DMS 273 (cell line): Measurements from ENCODE around the gene ULK2.
"Not testable (repeated sequence)": the region's sequence is repeated elsewhere in the genome, so short reads cannot be mapped to it uniquely, and the experiment has no call there.

Experiments used
- DNase-seq: peaks from one replicate; lab custom pipeline; 2025; ENCODE audit not compliant: unreplicated experiment; lab: John Stamatoyannopoulos, UW

Gene ULK2

DNA sequence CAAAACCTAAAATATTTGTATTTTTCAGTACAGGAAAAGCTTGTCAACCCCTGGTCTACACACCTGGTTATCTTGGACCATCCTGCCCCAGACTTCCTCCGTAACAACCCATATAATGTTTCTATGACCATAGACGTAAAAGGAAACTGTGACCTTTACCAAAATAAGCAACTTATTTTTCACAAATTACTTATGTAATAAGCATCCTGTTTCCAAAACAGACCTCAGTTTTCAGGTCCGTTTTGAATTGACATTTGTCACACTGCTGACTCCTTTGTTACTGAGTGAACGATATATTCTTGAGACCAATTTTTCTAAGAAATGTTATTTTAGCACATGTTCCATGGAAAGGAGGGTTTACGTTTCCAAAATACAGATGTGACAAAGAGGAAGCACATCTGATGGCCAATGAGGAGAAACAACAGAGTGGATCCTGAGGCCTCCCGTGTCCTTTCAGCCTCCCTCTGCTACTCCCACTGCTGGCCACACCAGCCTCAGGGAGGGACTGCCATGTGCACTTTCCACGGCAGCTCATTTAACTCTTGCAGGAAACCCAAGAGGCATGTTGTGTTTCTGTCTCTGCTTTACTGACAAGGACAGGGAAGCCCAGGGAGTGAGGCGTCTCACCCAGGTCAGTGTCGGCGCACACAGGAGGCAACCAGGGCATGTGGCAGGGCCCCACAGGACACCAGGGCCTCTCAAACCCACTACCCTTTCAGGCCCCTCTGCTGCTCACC, 99.5 kb downstream of the ULK2 start:
- no peak for DNase-seq

DNA sequence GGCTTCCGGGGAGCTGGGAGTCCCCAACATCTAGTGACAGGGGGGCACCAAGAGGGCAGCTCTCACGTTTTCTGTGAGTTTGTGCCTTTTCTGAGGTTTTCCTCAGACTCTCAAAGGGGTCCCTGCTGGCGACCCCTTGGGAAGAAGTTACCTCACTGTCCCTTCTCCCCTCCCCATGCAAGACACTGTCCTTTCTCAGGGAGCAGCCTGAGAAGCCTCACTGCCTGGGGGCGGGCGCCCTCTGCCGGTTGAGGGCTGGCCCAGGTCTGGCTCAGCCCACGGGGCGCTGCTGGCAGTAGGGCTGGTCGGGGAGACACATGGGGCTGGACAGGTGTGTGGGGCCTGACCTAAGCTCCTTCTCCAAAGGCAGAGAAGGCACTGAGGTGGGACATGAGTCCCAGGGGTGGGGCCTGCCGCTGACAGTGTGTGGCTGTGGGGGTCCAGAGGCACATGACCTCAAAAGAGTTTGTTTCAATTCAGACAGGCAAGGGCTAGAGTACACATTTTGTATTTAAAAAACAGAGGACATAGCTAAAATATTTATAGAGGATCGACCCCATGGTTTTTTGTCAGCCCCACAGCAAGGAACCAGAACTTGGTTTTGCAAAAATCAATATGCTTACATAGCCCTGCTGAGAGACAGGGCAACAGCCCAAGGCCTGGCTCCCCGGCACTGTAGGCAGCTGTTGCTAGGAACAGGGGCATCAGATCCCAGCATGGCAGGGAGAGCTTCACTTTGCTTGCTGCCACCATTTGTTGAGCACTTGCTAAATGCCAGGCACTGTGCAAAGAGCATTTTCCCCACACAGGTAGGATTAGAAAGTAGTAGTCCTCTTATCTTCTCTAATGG, 101.1 kb downstream of the ULK2 start:
- DNase-seq, result peak; percentile 82

DNA sequence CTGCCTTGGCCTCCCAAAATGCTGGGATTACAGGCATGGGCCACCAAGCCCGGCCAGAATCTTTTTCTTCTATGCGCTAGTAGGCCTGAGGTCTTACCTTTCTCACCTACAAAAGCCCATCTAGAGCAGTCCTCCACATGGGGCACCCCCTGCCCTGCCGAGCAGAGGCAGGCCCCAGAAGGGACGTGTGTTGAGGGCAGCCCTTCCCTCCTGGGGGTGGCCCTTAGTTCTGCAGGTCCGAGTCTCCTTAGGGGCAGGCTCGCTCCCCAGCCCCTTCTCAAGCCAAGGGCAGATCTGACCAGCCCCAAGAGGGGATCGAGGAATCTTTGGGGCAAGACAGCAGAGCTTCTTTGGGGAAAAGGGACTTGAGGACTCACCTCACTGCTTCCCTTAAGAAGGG, 101.7 kb downstream of the ULK2 start:
- DNase-seq, result no peak

DNA sequence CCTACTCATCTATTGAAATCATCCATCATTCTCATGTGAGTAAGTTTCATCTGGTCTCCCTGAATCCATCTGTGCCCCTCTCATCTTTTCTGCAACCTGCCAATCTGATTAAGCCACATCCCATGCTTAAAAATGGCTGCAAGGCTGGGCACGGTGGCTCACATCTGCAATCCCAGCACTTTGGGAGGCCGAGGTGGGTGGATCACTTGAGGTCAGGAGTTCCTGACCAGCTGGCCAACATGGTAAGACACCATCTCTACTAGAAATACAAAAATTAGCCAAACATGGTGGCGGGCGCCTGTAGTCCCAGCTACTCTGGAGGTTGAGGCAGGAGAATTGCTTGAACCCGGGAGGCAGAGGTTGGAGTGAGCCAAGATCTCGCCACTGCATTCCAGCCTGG, 103.7 kb downstream of the ULK2 start:
- DNase-seq, result not testable (repeated sequence)

DNA sequence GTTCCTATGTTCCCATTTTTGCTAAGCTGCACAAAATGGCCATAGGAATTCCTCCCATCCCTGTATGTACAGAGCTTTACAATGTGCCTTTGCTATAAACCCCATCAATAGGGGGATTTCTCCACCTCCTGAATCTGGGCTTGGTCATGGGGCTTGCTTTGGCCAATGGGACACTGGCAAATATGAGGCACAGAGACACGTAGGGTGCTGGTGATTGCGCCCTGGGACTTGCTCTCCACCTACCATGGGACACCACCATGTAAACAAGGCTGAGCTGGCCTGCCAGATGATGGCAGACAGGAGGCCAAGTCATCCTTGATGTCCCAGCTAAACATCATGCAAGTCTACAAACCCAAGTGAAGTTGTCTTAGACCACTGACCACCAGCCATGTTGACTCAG, 104.3 kb downstream of the ULK2 start:
- no peak for DNase-seq

DNA sequence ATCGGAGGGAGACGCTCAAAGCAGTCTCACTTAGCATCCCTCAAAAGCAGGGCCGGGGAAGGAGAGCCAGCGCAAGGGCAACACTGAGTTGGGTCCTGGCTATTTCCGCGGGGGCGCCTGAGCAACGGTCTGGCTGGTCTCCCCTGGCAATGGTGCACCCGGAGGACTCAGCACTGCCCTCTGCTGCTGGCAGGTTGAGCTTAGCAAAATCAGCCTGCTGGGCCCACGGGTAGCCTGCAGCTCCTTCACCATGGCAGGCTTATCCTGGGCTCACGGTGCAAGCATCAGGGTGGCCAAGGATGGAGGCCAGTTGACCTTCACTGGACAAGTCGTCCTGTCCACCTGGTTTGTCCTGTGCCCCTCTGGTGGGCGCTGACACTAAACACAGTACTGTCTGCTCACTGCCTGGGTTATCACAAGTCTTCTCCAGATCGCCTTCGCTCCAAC, 105.2 kb downstream of the ULK2 start:
- DNase-seq, result peak; percentile 76

DNA sequence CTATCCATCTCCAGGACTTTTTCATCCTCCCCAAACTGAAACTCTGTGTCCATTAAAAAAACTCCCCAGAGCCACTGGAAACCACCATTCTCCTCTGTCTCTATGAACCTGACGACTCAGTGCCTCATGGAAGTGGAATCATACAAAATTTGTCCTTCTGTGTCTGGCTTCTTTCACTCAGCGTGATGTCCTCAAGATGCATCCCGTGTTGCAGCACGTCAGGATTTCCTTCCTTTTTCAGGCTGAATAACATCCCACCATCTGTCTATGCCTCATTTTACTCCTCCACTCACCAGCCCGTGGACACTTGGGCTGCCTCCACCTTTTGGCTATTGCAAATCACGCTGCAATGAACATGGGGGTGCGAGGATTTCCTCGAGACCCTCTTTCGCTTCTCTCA, 107.0 kb downstream of the ULK2 start:
- no peak for DNase-seq

DNA sequence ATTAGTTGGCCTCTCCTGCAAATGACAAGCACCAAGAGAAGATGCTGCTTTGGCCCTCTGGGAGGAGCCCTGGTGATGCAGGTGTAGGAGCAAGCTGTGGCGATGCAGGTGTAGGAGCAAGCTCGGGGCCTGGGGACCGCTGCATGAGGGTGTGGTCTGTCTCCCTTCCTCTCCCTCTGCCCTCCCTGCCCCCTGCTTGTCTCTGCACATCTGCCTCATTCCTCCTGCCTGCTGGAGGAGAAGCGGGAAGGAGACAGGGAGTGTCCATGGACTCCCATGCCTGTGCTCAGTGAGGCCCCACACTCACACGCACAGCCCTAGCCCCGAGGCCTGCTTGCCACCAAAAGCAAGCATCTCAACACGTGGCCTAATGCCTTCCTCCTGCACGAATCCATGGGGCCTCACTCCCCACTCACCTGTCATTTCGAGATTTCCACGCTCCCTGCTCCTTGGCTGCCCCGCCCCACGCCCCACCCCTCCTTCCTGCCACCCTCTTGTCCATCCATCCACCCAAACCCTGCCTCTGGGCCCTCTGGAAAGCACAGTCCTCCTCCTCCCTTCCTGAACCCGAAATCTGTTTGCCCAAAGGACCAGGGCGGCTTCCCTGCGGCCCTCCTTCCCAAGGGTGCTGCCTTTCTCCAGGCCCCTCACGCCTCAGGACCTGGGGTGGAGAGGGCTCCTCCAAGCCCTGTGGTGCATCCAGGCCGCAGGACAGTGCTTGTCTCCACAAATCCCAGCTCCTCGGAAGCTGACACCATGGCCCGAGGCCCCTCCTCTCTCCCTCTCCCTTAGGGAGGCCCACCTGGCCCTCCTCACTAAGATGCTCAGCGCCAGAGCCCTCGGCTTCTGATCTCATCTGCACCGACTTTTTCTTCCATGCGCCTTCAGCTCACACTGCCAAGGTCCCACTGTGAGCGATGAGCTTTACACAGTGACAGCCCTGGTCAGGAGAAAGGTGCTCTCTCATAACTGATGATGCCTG, 107.9 kb downstream of the ULK2 start:
- DNase-seq, result no peak

DNA sequence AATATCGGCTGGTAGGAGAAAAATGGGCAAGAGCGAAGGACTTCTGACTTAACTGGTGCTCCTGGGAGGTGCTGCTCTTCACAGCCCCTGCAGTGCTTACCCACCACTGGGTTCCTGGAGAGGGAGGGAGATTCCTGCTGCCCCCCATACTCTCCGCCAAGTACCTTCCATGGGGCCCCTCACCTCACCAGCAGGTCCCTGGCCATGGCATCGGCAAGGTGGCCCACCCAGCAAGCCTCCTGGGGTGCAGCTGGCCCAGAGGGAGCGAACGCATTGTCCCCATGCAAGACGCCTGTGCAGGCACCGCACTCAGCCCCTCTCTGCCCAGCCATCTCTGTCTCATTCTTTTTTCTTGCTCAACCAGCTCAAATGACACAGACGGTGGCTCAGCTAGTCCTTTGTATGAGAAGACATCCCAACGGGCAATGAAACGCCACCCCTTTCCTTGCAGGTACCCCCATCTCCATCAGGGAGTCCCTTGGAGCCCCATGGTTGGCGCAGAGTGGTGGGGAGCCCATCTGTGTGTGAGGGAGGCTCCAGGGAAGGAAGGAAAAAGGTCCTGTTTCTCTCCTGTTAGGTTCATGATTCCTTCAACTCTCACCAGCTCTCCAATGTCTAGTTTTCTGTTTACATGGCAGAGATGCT, 110.1 kb downstream of the ULK2 start:
- DNase-seq, result no peak

DNA sequence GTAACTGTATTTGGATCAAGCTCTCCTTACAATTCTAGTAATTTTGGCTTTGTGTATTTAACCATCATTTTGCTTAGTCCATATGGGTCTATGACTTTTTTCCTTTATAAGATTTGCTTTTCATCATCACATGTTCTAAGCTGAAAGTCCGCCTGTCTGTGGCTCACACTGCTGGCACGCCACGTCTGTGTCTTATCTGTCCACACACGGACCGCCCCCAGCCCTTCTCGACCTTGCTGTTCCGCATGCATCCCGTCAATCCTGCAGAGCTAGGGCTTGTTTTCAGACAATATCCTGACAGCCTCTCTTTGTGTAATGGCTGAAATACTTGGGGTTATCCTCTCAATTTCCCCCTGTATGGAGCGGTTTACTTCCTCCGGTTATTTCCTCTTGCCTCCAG, 111.2 kb downstream of the ULK2 start:
- DNase-seq, result no peak

DNA sequence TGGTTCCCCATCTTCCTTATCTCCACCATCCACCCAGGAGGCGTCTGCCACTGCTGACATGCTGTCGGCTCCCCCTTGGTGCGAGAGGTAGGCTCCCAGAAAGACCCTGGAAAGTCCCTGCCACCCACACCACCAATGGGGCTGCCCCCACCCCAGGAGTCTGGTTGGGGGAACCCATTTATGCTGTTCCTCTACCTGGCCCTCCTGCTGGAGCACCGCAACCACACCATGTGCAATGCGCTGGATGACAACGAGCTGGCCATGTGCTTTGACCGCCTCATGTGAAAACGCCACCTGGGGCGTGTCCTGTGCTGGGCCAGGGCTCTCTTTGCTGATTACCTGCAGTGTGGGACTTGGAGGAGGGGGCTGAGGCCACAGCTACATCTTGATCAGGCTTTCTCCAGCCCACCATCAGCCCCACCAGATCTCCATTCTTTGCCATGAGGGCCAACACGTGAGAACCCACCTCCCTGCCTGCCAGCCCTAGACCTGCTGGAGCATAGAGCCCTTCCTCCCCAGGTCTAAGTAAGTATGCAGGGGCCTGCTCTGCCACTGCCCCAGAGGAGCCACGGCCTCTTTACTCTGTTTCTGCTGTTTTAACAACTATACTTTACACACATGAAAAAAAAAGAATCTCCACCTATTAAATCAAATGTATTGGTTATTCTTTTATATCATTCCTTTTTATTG, 111.8 kb downstream of the ULK2 start:
- no peak for DNase-seq

DNA sequence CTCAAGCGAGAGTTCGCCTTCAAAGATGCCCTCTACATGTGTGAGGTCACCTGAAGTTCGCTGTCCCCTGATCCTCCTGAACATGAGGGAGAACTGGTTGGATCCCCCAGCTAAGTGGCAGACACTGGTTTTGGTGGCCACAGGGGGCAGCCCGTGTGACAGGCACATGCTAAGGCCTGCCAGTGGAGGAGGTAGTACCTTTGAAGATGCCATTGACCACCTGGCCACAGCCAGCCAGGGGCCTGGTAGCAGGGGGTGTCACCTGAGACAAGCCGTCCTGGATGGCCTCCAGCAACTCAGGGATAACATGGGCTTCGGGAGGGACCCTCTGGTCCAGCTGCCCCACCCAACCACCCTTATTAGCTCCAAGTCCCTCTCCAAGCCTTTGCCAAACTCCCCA, 112.3 kb downstream of the ULK2 start:
- DNase-seq, result no peak

DNA sequence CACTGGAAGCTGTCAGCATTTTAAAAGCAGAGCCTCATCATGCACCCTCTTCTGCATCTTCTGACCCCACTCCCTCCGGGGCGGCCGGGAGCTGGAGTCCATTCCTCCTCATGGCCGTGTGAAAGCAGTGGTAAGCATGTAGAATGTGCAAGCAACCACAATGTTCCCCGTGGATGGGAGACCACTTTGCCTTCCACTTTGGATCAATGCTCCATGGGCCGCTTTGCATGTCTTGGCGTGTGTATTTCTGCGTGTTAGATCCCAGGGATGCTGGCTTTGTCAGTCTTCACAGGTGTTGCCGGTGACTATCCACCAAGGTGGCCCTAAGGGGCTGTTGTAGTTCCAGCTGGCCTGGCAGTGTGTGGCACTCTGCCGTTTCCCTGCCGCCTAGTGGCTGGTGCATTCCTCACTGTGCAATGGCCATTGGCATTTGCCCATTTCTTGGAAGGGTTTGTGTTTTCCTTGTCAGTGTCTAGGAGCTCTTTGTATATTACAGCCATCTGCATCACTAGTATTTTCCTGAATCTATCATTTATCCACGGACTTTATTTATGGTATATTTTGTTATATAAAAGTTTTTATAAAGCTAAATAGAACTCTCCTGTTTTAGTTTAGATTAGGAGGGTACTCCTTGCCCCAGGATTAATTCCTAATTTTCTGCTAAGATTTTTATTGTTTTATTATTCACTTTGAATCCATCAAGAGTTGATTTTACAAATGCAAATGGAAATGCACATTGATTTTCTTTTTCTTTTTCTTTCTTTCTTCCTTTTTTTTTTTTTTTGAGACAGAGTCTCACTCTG, 113.9 kb downstream of the ULK2 start:
- DNase-seq, result peak; percentile 75

DNA sequence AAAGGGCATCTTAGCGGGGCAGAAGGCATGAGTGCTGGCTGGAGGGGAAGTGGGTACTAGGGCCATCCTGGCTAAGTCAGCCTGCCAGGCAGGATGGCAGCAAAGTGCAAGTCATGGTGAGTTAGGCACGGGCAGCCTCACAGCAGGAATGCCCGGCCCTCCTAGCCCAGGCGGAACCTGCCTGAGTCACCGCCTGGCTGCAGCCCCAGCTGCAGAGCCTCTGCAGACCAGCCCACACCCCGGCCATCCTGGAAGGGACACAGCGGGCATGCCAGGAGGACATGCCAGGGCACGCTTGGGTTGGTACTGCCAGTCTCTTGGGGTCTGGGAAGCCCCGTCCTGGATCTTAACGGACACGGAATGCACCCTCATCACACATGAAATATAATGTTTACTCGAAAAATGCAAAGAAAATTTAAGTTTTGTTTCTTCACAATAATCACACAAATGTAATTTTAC, 114.7 kb downstream of the ULK2 start:
- DNase-seq, result peak; percentile 82

DNA sequence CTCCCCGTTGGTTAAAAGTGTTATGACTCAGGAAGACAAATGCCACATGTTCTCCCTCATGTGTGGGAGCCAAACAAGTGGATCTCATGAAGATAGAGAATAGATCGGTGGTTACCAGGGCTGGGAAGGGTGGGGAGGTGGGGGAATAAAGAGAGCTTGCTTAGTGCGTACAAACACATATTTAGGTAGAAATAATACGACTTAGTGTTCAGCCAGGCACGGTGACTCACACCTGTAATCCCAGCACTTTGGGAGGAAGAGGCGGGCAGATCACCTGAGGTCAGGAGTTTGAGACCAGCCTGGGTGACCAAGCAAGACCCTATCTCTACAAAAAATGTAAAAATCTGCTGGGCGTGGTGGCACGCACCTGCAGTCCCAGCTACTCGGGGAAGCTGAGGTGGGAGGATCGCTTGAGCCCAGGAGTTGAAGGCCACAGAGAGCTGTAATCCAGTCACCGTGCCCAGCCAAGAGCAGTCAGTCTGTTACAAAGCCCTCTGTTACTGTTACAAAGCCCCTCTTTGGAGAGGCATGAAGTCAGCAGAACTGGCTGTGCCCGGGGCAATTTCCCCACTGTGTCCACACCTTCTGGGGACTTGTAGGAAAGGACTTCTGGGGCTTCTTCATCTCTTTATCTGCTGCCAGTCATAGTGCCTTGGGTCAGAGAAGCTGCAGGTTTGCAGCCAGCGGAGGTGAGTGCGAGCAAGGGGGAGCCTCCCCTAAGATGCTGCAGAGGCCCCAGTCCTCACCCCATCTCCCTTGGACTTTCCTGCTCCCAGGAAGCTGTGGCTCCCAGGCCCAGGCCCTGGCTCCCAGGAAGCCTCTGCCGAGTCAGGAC, 115.3 kb downstream of the ULK2 start:
- no peak for DNase-seq

DNA sequence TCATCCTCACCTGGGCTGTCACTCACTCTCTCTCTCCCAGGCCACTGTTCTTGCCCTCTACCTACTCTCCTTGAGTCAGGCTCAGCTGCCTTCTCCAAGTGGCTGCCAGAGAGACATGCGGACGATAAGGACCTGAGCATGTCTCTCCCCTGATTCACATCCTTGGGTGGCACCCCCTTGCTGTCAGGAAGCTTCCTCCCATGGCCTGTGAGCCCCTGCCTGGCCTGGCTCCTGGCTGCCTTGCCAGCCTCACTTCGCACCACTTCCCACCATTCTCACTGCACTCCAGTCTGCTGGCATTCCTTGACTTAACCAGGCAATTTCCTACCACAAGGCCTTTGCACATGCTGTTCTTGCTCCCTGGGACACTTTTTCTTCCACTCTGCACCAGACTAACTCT, 116.9 kb downstream of the ULK2 start:
- no peak for DNase-seq

DNA sequence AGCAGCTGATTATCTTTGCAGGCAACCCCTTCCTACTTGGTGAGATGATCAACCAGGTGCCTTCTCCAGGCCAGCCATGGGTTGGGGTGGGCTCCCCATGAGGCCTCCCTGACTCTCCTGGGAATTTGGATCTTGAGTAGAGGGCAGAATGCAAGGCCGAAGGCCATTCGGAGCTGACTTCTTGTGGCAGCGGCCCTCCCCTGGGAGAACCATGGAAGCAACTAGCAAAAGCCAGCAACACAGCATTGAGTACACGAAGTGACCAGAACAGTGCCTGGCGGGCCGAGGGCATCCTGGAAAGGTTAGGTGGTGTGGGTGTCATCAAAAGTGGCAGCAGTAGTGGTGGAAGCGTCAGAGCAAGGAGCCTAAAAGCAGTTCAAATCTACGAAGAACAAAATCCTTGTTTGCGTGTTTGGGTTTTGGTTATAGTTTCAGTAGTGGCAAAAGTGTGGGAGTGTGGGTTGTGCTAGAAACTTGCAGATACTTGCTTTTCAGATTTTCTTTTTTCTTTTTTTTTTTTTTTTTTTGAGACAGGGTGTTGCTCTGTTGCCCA, 117.6 kb downstream of the ULK2 start:
- no peak for DNase-seq

DNA sequence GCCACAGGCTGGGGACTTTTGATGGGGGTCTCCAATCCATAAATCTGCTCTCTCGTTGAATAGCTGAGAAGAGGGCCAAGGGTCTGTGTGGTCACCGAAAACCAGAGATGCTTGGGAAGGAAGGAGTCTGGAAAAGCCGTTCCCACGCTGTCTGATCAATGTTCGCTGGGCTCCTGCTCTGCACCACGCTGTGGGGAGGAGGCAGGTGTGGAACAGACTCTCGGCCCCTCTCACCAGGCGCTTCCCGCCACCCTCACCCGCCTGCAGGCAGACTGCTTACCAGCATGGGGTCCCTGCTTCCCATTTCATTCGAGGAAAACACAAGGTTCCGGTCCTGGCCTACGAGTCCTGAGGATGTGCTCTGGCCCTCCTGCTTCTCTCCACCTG, 118.9 kb downstream of the ULK2 start:
- peak; percentile 15 for DNase-seq
